ENCODE measurements around the gene TNFRSF4. TPM values are rescaled to one million over a fixed set of nuclear protein-coding genes. Genes with fewer than 3 reads are reported as not detected.

TNFRSF4 gene
- total and polyA plus RNA-seq, 9 of the 15 experiments (the other 6 are each of a cell fraction or from before 2014, with no cell fraction given): 0.07 to 0.44 (median 0.19) TPM; not detected in 5

- no peak for TF ChIP-seq ZNF398 (CRISPR knock-in tag; IDR thresholded peaks at IDR 0.05)
- TF ChIP-seq ELF4 (CRISPR knock-in tag; IDR thresholded peaks at IDR 0.05): no peak
- no peak for TF ChIP-seq ZNF778 (CRISPR knock-in tag; IDR thresholded peaks at IDR 0.05)
- TF ChIP-seq ZFX (CRISPR knock-in tag; IDR thresholded peaks at IDR 0.05): no peak
- no peak for TF ChIP-seq SMC3 (conservative IDR thresholded peaks at IDR 0.05; ENCODE audit: insufficient read depth, low read depth, low read length)
- no peak for TF ChIP-seq GATAD2A (IDR thresholded peaks at IDR 0.05)
These were observed 15.4 kb downstream of the TNFRSF4 start (continued) for GRCh38 chr1:1198423-1199140.

GRCh38 chr1:1197551-1198422 is 16.2 kb downstream of the TNFRSF4 start:
- no peaks in the 10 kb centered on the region for H3K79me2 ChIP-seq (ENCODE audit: control insufficient read depth, insufficient read depth, low read length)
- 78% methylated on average over 36 of the region's 48 CpGs for WGBS (ENCODE audit: insufficient coverage, low coverage, missing lambda C conversion rate)
- H3K4me1 ChIP-seq (replicated peaks in 1 of 2; ENCODE audit: control insufficient read depth in 2 of 2, insufficient read depth in 2 of 2, low read length in 2 of 2): peaks cover 0 to 54% of the 10 kb centered on the region in 2 experiments; a peak in 3 of 5 replicates
- no peak overlapping the region for H3K4me3 ChIP-seq
- H3K9me1 ChIP-seq (ENCODE audit: control insufficient read depth, insufficient read depth, low read length): no peaks in the 10 kb centered on the region
- H4K20me1 ChIP-seq (replicated peaks; ENCODE audit: control insufficient read depth, insufficient read depth, low read length): no peaks in the 10 kb centered on the region
- DNase-seq (ENCODE audit: extremely low read depth in 1 of 4, low spot score in 3 of 4) (peak in 1 of 4 experiments; percentile 8), FAIRE-seq (no peak), ATAC-seq (no peak)
- no peak overlapping the region for H3K27ac ChIP-seq (ENCODE audit: extremely low read depth, low read depth, low read length)
- no peaks in the 10 kb centered on the region for H3K36me3 ChIP-seq (ENCODE audit: control insufficient read depth, insufficient read depth, low read length)
- in situ Hi-C loops (cut with MboI) (no loop called here), intact Hi-C loops (cut with micrococcal nuclease) (no loop called here)
- H3K27me3 ChIP-seq (ENCODE audit: control insufficient read depth in 2 of 2, insufficient read depth in 2 of 2, low read length in 2 of 2): no peaks in the 10 kb centered on the region; a peak in 1 of 5 replicates
- peaks cover 6% of the 10 kb centered on the region; the same call in 1 of the 2 replicates for H3K9me3 ChIP-seq (replicated peaks; ENCODE audit: control insufficient read depth, insufficient read depth, low read depth, low read length)
- no peak overlapping the region for H3K4me2 ChIP-seq (ENCODE audit: insufficient read depth, low read length)
- H3K9ac ChIP-seq (ENCODE audit: insufficient read depth in 1 of 2, low read depth in 2 of 2, low read length in 2 of 2): 0 out of 4 replicates have a peak overlapping the region, but pooled peaks of 1 of the 2 experiments have one; percentile 14
- H2AFZ ChIP-seq (ENCODE audit: low read depth, low read length): no peak overlapping the region
- ChIA-PET CTCF (ENCODE audit: low intra/inter-chr PET ratio) (no interaction called here), POLR2A (interaction anchor here (0.8 to 1.5 kb wide), 3 partner anchors 10 to 18 kb away, joined by 3 to 5 read pairs (median 4); no protein-coding TSS in a partner anchor)
- no TSS peak for BruUV-seq (replicated peaks)
- TF ChIP-seq ZNF318 (IDR thresholded peaks at IDR 0.05; ENCODE audit: borderline replicate concordance in 1 of 2, low read depth in 1 of 2): no peak

All from K562 (cell line).